Gastroesophageal sphincter (tissue), 3 donors: ENCODE measurements around the gene SAMMSON.

Experiments used
- CTCF ChIP-seq, 4 experiments: fragments of 200-600 bp in 2 of 4; fragments of 450-650 bp in 2 of 4; sonication (generic) in 1 of 4; IDR thresholded peaks; one replicate each; pipeline ENCODE4 v1.5.1; 2017 to 2019; ENCODE audit warnings: antibody characterized with exemption in 4 of 4, mild to moderate bottlenecking in 2 of 4, moderate library complexity in 2 of 4
- EP300 ChIP-seq: sonication (generic); formaldehyde crosslinking; IDR thresholded peaks from one replicate; pipeline ENCODE4 v1.6.1; 2017; ENCODE audit warnings: antibody characterized with exemption, mild to moderate bottlenecking
- POLR2A ChIP-seq, 2 donors: fragments of 450-650 bp; IDR thresholded peaks; one replicate each; pipeline ENCODE4 v1.6.1; 2017; ENCODE audit warnings: antibody characterized with exemption in 2 of 2, mild to moderate bottlenecking in 2 of 2, moderate library complexity in 1 of 2
- POLR2AphosphoS5 ChIP-seq: sonication (generic); formaldehyde crosslinking; IDR thresholded peaks from one replicate; pipeline ENCODE4 v1.6.1; 2017; ENCODE audit warnings: antibody characterized with exemption

- TF ChIP-seq CTCF (IDR thresholded peaks at IDR 0.05): no peak
- TF ChIP-seq POLR2A (IDR thresholded peaks at IDR 0.05): no peak
- no peak for TF ChIP-seq POLR2AphosphoS5
- TF ChIP-seq EP300: no peak
Observed at GRCh38 chr3:69993757-69994156, 5.8 kb upstream of the SAMMSON start.
